CD4-positive, alpha-beta memory T cell (primary cell): ENCODE results near the gene UTS2R. TPM values are rescaled to one million over a fixed set of nuclear protein-coding genes. Genes with fewer than 3 reads are reported as not detected.

Source experiments
- CTCF ChIA-PET: fragments of 350-600 bp; sonication (Branson Sonifier 250); formaldehyde crosslinking; loops from one replicate; lab custom pipeline; 2021; ENCODE audit warnings: inconsistent platforms; ENCODE audit not compliant: partially characterized antibody; lab: Charles Lee
- POLR2A ChIA-PET: fragments of 350-600 bp; sonication (Branson Sonifier 250); formaldehyde crosslinking; loops from one replicate; lab custom pipeline; 2021; ENCODE audit not compliant: partially characterized antibody; lab: Charles Lee
- DNase-seq, 5 donors: peaks; one replicate each; pipeline versions ENCODE4 v3.0.0 to v3.0.0-alpha.2; 2020 to 2022; ENCODE audit warnings: mixed read lengths in 1 of 5
- H3K27ac ChIP-seq: one replicate; pipeline ENCODE4 v1.7.0; 2013; ENCODE audit warnings: low read depth, low read length
- H3K27me3 ChIP-seq: 2 replicates; pipeline ENCODE4 v1.7.0; 2013; ENCODE audit warnings: mild to moderate bottlenecking, low read length, moderate library complexity; ENCODE audit not compliant: insufficient read depth
- H3K36me3 ChIP-seq: 2 replicates; pipeline ENCODE4 v1.7.0; 2013; ENCODE audit warnings: mild to moderate bottlenecking, low read length, moderate library complexity; ENCODE audit not compliant: insufficient read depth
- H3K4me1 ChIP-seq: 2 replicates; pipeline ENCODE4 v1.7.0; 2013; ENCODE audit warnings: mild to moderate bottlenecking, low read length, moderate library complexity; ENCODE audit not compliant: insufficient read depth
- H3K4me3 ChIP-seq, 2 donors: one replicate each; pipeline ENCODE4 v1.7.0; 2013; ENCODE audit warnings: low read length in 2 of 2, mild to moderate bottlenecking in 1 of 2
- H3K9me3 ChIP-seq, 2 donors: one replicate each; pipeline ENCODE4 v1.7.0; 2013; ENCODE audit warnings: low read length in 2 of 2, control low read depth in 1 of 2; ENCODE audit not compliant: control insufficient read depth in 1 of 2
- H3K27ac Mint-ChIP-seq, 7 donors: one replicate each; pipeline ENCODE4 v1.8.0; 2020 to 2021; ENCODE audit warnings: mixed read lengths in 7 of 7, mild to moderate bottlenecking in 6 of 7, inconsistent platforms in 3 of 7, moderate library complexity in 3 of 7
- H3K27me3 Mint-ChIP-seq, 2 donors: one replicate each; pipeline ENCODE4 v1.8.0; 2020 to 2021; ENCODE audit warnings: mixed read lengths in 2 of 2
- H3K36me3 Mint-ChIP-seq, 2 donors: one replicate each; pipeline ENCODE4 v1.8.0; 2020 to 2021; ENCODE audit warnings: mixed read lengths in 2 of 2, inconsistent platforms in 1 of 2, mild to moderate bottlenecking in 1 of 2
- H3K4me1 Mint-ChIP-seq, 4 donors: one replicate each; pipeline ENCODE4 v1.8.0; 2020 to 2021; ENCODE audit warnings: mixed read lengths in 4 of 4, mild to moderate bottlenecking in 1 of 4
- H3K4me3 Mint-ChIP-seq, 8 donors: one replicate each; pipeline ENCODE4 v1.8.0; 2020 to 2021; ENCODE audit warnings: mixed read lengths in 8 of 8, mild to moderate bottlenecking in 7 of 8, moderate library complexity in 6 of 8, inconsistent platforms in 3 of 8
- H3K9me3 Mint-ChIP-seq, 8 donors: one replicate each; pipeline ENCODE4 v1.8.0; 2020 to 2021; ENCODE audit warnings: mixed read lengths in 8 of 8, mild to moderate bottlenecking in 5 of 8, inconsistent platforms in 3 of 8, moderate library complexity in 1 of 8
- intact Hi-C: fragments of 100-400 bp; cut with micrococcal nuclease; formaldehyde crosslinking; loops from one replicate; pipeline ENCODE4 v1.15.1; 2023
- polyA plus RNA-seq, 2 donors: library from polyadenylated mRNA; unstranded; fragments of 300-500 nt; fragmentation: Illumina TruSeq; gene quantifications; one replicate each; pipeline ENCODE4 v1.2.3, GENCODE V29; 2021
- total RNA-seq, 2 experiments: library from RNA; stranded (reverse); gene quantifications; one replicate each; pipeline ENCODE4 v1.2.3, GENCODE V29; 2021

The UTS2R gene
- total and polyA plus RNA-seq, 4 experiments from 2014 or later = not detected

GRCh38 chr17:82388922-82389283, 17.3 kb downstream of the UTS2R start:
- ChIA-PET CTCF (no interaction called here), POLR2A (no interaction called here)
- peaks cover 0 to 5% (median 1%) of the 10 kb centered on the region in 4 donors for H3K4me1 Mint-ChIP-seq
- Histone ChIP-seq H3K27me3 (no peaks in the 10 kb centered on the region), H3K4me1 (no peaks in the 10 kb centered on the region), H3K9me3 (no peaks in the 10 kb centered on the region), H3K4me3 (no peak overlapping the region), H3K36me3 (no peaks in the 10 kb centered on the region), H3K27ac (no peak overlapping the region)
- peaks cover 5 to 9% of the 10 kb centered on the region in 2 donors for H3K36me3 Mint-ChIP-seq
- H3K27me3 Mint-ChIP-seq = peaks cover 0 to 4% of the 10 kb centered on the region in 2 donors
- no peak for DNase-seq
- no peaks in the 10 kb centered on the region for H3K9me3 Mint-ChIP-seq
- no peak overlapping the region for H3K4me3 Mint-ChIP-seq
- H3K27ac Mint-ChIP-seq = no peak overlapping the region
- intact Hi-C loops = no loop called here

- Histone ChIP-seq H3K27me3 (no peaks in the 10 kb centered on the region), H3K4me1 (no peaks in the 10 kb centered on the region), H3K9me3 (no peaks in the 10 kb centered on the region), H3K27ac (no peak overlapping the region), H3K4me3 (no peak overlapping the region), H3K36me3 (no peaks in the 10 kb centered on the region)
- ChIA-PET CTCF (no interaction called here), POLR2A (no interaction called here)
- Mint-ChIP-seq H3K27ac (no peak overlapping the region), H3K9me3 (peaks cover 0 to 2% (median 0%) of the 10 kb centered on the region in 8 donors), H3K4me3 (no peak overlapping the region), H3K4me1 (peaks cover 0 to 5% (median 1%) of the 10 kb centered on the region in 4 donors), H3K36me3 (peaks cover 9% of the 10 kb centered on the region in 2 donors), H3K27me3 (peaks cover 0 to 3% of the 10 kb centered on the region in 2 donors)
- intact Hi-C loops = no loop called here
- DNase-seq = no peak
These were observed 17.8 kb downstream of the UTS2R start for GRCh38 chr17:82389379-82389778.

GRCh38 chr17:82390015-82390859, 18.7 kb downstream of the UTS2R start:
- no peaks in the 10 kb centered on the region for H3K9me3 ChIP-seq
- H3K4me3 ChIP-seq = no peak overlapping the region
- Mint-ChIP-seq H3K4me3 (no peak overlapping the region), H3K4me1 (peaks cover 0 to 5% (median 1%) of the 10 kb centered on the region in 4 donors), H3K36me3 (peaks cover 9 to 12% of the 10 kb centered on the region in 2 donors), H3K27ac (no peak overlapping the region), H3K9me3 (peaks cover 0 to 2% (median 0%) of the 10 kb centered on the region in 8 donors), H3K27me3 (peaks cover 0 to 3% of the 10 kb centered on the region in 2 donors)
- ChIA-PET POLR2A (no interaction called here), CTCF (no interaction called here)
- DNase-seq = no peak
- intact Hi-C loops = no loop called here
- H3K36me3 ChIP-seq = no peaks in the 10 kb centered on the region
- no peak overlapping the region for H3K27ac ChIP-seq
- no peaks in the 10 kb centered on the region for H3K27me3 ChIP-seq
- no peaks in the 10 kb centered on the region for H3K4me1 ChIP-seq

GRCh38 chr17:82390860-82391435, 19.4 kb downstream of the UTS2R start:
- CTCF ChIA-PET = no interaction called here
- no peak overlapping the region for H3K4me3 ChIP-seq
- H3K27me3 ChIP-seq = no peaks in the 10 kb centered on the region
- Mint-ChIP-seq H3K27ac (no peak overlapping the region), H3K4me1 (peaks cover 0 to 8% (median 1%) of the 10 kb centered on the region in 4 donors), H3K9me3 (peaks cover 0 to 2% (median 0%) of the 10 kb centered on the region in 8 donors), H3K4me3 (no peak overlapping the region), H3K36me3 (peaks cover 9 to 15% of the 10 kb centered on the region in 2 donors), H3K27me3 (peaks cover 0 to 3% of the 10 kb centered on the region in 2 donors)
- intact Hi-C loops = no loop called here
- POLR2A ChIA-PET = no interaction called here
- no peaks in the 10 kb centered on the region for H3K4me1 ChIP-seq
- H3K27ac ChIP-seq = no peak overlapping the region
- DNase-seq = no peak
- H3K36me3 ChIP-seq = no peaks in the 10 kb centered on the region
- no peaks in the 10 kb centered on the region for H3K9me3 ChIP-seq

- Histone ChIP-seq H3K9me3 (no peaks in the 10 kb centered on the region), H3K36me3 (no peaks in the 10 kb centered on the region), H3K27ac (no peak overlapping the region), H3K4me1 (no peaks in the 10 kb centered on the region), H3K27me3 (no peaks in the 10 kb centered on the region), H3K4me3 (no peak overlapping the region)
- intact Hi-C loops = no loop called here
- H3K36me3 Mint-ChIP-seq = peaks cover 12 to 18% of the 10 kb centered on the region in 2 donors
- H3K4me3 Mint-ChIP-seq = no peak overlapping the region
- H3K27me3 Mint-ChIP-seq = peaks cover 0 to 3% of the 10 kb centered on the region in 2 donors
- H3K9me3 Mint-ChIP-seq = peaks cover 0 to 2% (median 0%) of the 10 kb centered on the region in 8 donors
- no peak overlapping the region for H3K27ac Mint-ChIP-seq
- CTCF ChIA-PET = no interaction called here
- H3K4me1 Mint-ChIP-seq = peaks cover 0 to 11% (median 1%) of the 10 kb centered on the region in 4 donors
- DNase-seq = no peak
- POLR2A ChIA-PET = no interaction called here
These were observed 20.0 kb downstream of the UTS2R start for GRCh38 chr17:82391496-82392066.

GRCh38 chr17:82392209-82392920, 20.8 kb downstream of the UTS2R start:
- no peak for DNase-seq
- H3K27me3 Mint-ChIP-seq = peaks cover 0 to 3% of the 10 kb centered on the region in 2 donors
- no peak overlapping the region for H3K4me3 ChIP-seq
- H3K4me1 Mint-ChIP-seq = peaks cover 0 to 11% (median under 1%) of the 10 kb centered on the region in 4 donors
- no peaks in the 10 kb centered on the region for H3K36me3 ChIP-seq
- peaks cover 12 to 18% of the 10 kb centered on the region in 2 donors for H3K36me3 Mint-ChIP-seq
- intact Hi-C loops = no loop called here
- ChIA-PET CTCF (no interaction called here), POLR2A (no interaction called here)
- no peaks in the 10 kb centered on the region for H3K27me3 ChIP-seq
- H3K9me3 ChIP-seq = no peaks in the 10 kb centered on the region
- no peak overlapping the region for H3K4me3 Mint-ChIP-seq
- no peaks in the 10 kb centered on the region for H3K4me1 ChIP-seq
- no peak overlapping the region for H3K27ac ChIP-seq
- peak overlapping the region in 1 of 7 donors; percentile 29 for H3K27ac Mint-ChIP-seq
- H3K9me3 Mint-ChIP-seq = peaks cover 0 to 2% (median 0%) of the 10 kb centered on the region in 8 donors

- ChIA-PET POLR2A (no interaction called here), CTCF (no interaction called here)
- Histone ChIP-seq H3K4me1 (no peaks in the 10 kb centered on the region), H3K27ac (no peak overlapping the region), H3K36me3 (no peaks in the 10 kb centered on the region), H3K27me3 (no peaks in the 10 kb centered on the region), H3K9me3 (no peaks in the 10 kb centered on the region), H3K4me3 (no peak overlapping the region)
- no peaks in the 10 kb centered on the region for H3K27me3 Mint-ChIP-seq
- H3K27ac Mint-ChIP-seq = peak overlapping the region in 1 of 7 donors; percentile 29
- peaks cover 12 to 18% of the 10 kb centered on the region in 2 donors for H3K36me3 Mint-ChIP-seq
- intact Hi-C loops = no loop called here
- peaks cover 0 to 2% (median 0%) of the 10 kb centered on the region in 8 donors for H3K9me3 Mint-ChIP-seq
- peaks cover 0 to 6% (median 0%) of the 10 kb centered on the region in 4 donors for H3K4me1 Mint-ChIP-seq
- DNase-seq = no peak
- no peak overlapping the region for H3K4me3 Mint-ChIP-seq
These were observed 21.4 kb downstream of the UTS2R start for GRCh38 chr17:82392941-82393340.
